SK-N-SH (cell line): Measurements from ENCODE around the gene SBF2. TPM values are rescaled to one million over a fixed set of nuclear protein-coding genes. Genes with fewer than 3 reads are reported as not detected.

ENCODE experiments used
- CTCF ChIA-PET: fragments of 300-600, 350-600 bp; formaldehyde crosslinking; extraction: SDS; loops from one replicate; lab custom pipeline; 2021; lab: Yijun Ruan, JAX
- POLR2A ChIA-PET: fragments of 350-600 bp; sonication (Branson Sonifier 250); formaldehyde crosslinking; extraction: SDS; loops from one replicate; lab custom pipeline; 2020; ENCODE audit warnings: antibody characterized with exemption, inconsistent platforms; lab: Yijun Ruan, JAX
- DNase-seq: peaks from one replicate; pipeline ENCODE4 v3.0.0; 2012
- H2AFZ ChIP-seq: fragments of 200-600 bp; sonication (generic); 2 replicates; pipeline ENCODE4 v1.8.1; 2016; ENCODE audit warnings: antibody characterized with exemption, mild to moderate bottlenecking, low read depth
- H3F3A ChIP-seq: fragments of 200-600 bp; sonication (generic); replicated peaks from 2 replicates; pipeline ENCODE3; 2016; ENCODE audit warnings: antibody characterized with exemption, mild to moderate bottlenecking; ENCODE audit not compliant: insufficient read depth
- H3K27ac ChIP-seq, 2 experiments: fragments of 200-500 bp in 1 of 2; fragments of 200-600 bp in 1 of 2; sonication (Bioruptor generic) in 1 of 2; sonication (generic), shearing (Covaris generic) in 1 of 2; 2 replicates each; pipeline versions ENCODE4 v1.5.1 to v1.6.1; 2014 to 2016; ENCODE audit warnings: low read depth in 2 of 2, inconsistent platforms in 1 of 2, low read length in 1 of 2, mild to moderate bottlenecking in 1 of 2, mixed read lengths in 1 of 2
- H3K27me3 ChIP-seq: fragments of 200-600 bp; sonication (generic), shearing (Covaris generic); 2 replicates; pipeline ENCODE4 v1.6.1; 2016; ENCODE audit warnings: mixed run types; ENCODE audit not compliant: insufficient read depth
- H3K36me3 ChIP-seq, 2 experiments: fragments of 200-500 bp in 1 of 2; fragments of 200-600 bp in 1 of 2; sonication (Bioruptor generic) in 1 of 2; sonication (generic) in 1 of 2; replicated peaks in 1 of 2; 2 replicates each; pipeline versions ENCODE3 to v1.5.1; 2014 to 2016; ENCODE audit warnings: low read length in 1 of 2, mild to moderate bottlenecking in 1 of 2; ENCODE audit not compliant: insufficient read depth in 2 of 2, control insufficient read depth in 1 of 2
- H3K4me1 ChIP-seq, 2 experiments: fragments of 200-500 bp in 1 of 2; fragments of 200-600 bp in 1 of 2; sonication (Bioruptor generic) in 1 of 2; sonication (generic), shearing (Covaris generic) in 1 of 2; 2 replicates each; pipeline versions ENCODE4 v1.5.1 to v1.6.1; 2014 to 2016; ENCODE audit warnings: low read depth in 1 of 2, low read length in 1 of 2, mixed run types in 1 of 2; ENCODE audit not compliant: insufficient read depth in 2 of 2, control insufficient read depth in 1 of 2
- H3K4me2 ChIP-seq: fragments of 200-600 bp; sonication (generic), shearing (Covaris generic); 2 replicates; pipeline ENCODE4 v1.6.1; 2017; ENCODE audit warnings: mixed run types
- H3K4me3 ChIP-seq, 2 experiments: fragments of 200-500 bp in 1 of 2; fragments of 200-600 bp in 1 of 2; sonication (Bioruptor generic) in 1 of 2; sonication (generic), shearing (Covaris generic) in 1 of 2; 2 replicates each; pipeline versions ENCODE4 v1.5.1 to v1.8.1; 2014 to 2016; ENCODE audit warnings: low read depth in 2 of 2, inconsistent platforms in 1 of 2, low read length in 1 of 2, mild to moderate bottlenecking in 1 of 2, mixed read lengths in 1 of 2, moderate library complexity in 1 of 2
- H3K79me2 ChIP-seq: fragments of 200-600 bp; sonication (generic); 2 replicates; pipeline ENCODE4 v1.8.1; 2017; ENCODE audit warnings: mild to moderate bottlenecking; ENCODE audit not compliant: insufficient read depth
- H3K9ac ChIP-seq: fragments of 200-600 bp; sonication (generic); 2 replicates; pipeline ENCODE4 v1.6.1; 2017; ENCODE audit warnings: mixed run types
- H3K9me2 ChIP-seq: fragments of 200-600 bp; sonication (generic); 2 replicates; pipeline ENCODE4 v1.6.1; 2017; ENCODE audit warnings: mixed run types
- H3K9me3 ChIP-seq: fragments of 200-600 bp; sonication (generic); 2 replicates; pipeline ENCODE4 v1.6.1; 2017; ENCODE audit warnings: mixed run types, mild to moderate bottlenecking, moderate library complexity
- H4K20me1 ChIP-seq: fragments of 200-600 bp; sonication (generic); 2 replicates; pipeline ENCODE4 v1.6.1; 2017; ENCODE audit warnings: mild to moderate bottlenecking, mixed run types; ENCODE audit not compliant: insufficient read depth
- CHD2 ChIP-seq: fragments of 150-350 bp; IDR thresholded peaks from 2 replicates; pipeline ENCODE4 v1.6.1; 2018; ENCODE audit warnings: low read length; ENCODE audit not compliant: partially characterized antibody
- CTCF ChIP-seq: fragments of 200-600 bp; sonication (generic); IDR thresholded peaks from 2 replicates; pipeline ENCODE4 v1.6.1; 2017; ENCODE audit warnings: antibody characterized with exemption, mild to moderate bottlenecking, moderate library complexity
- EP300 ChIP-seq, 2 experiments: IDR thresholded peaks; 2 replicates each; pipeline versions ENCODE4 v1.4.0 to v1.6.1; 2012; ENCODE audit warnings: borderline replicate concordance in 1 of 2, low read depth in 1 of 2, low read length in 1 of 2
- GATA2 ChIP-seq: sonication (generic); formaldehyde crosslinking; IDR thresholded peaks from 2 replicates; pipeline ENCODE4 v1.5.0; 2020; ENCODE audit warnings: mild to moderate bottlenecking, missing genetic modification reagents
- JUND ChIP-seq: IDR thresholded peaks from 2 replicates; pipeline ENCODE4 v1.4.0; 2012
- MEF2A ChIP-seq: IDR thresholded peaks from 2 replicates; pipeline ENCODE4 v1.4.0; 2012; ENCODE audit warnings: low read depth, borderline replicate concordance
- MXI1 ChIP-seq: IDR thresholded peaks from 2 replicates; pipeline ENCODE4 v1.6.1; 2012; ENCODE audit warnings: mild to moderate bottlenecking, low read depth, low read length, improper control_type of control experiment
- NRF1 ChIP-seq: IDR thresholded peaks from 2 replicates; pipeline ENCODE4 v1.6.1; 2012; ENCODE audit warnings: low read depth, mild to moderate bottlenecking, low read length
- RCOR1 ChIP-seq: fragments of 150-350 bp; IDR thresholded peaks from 2 replicates; pipeline ENCODE4 v1.6.1; 2017; ENCODE audit warnings: antibody characterized with exemption, low read length
- REST ChIP-seq: IDR thresholded peaks from 2 replicates; pipeline ENCODE4 v1.6.1; 2012; ENCODE audit warnings: mild to moderate bottlenecking, low read depth, low read length, moderate library complexity
- RFX5 ChIP-seq: IDR thresholded peaks from 2 replicates; pipeline ENCODE4 v1.6.1; 2012; ENCODE audit warnings: mild to moderate bottlenecking, improper control_type of control experiment, low read length
- SMC3 ChIP-seq: IDR thresholded peaks from 2 replicates; pipeline ENCODE4 v1.6.1; 2012; ENCODE audit warnings: low read depth, low read length, improper control_type of control experiment
- TAF1 ChIP-seq: IDR thresholded peaks from 2 replicates; pipeline ENCODE4 v1.6.1; 2012; ENCODE audit warnings: low read depth, mild to moderate bottlenecking, low read length, moderate library complexity, borderline replicate concordance
- TEAD4 ChIP-seq: IDR thresholded peaks from 2 replicates; pipeline ENCODE4 v1.4.0; 2012; ENCODE audit warnings: mild to moderate bottlenecking, borderline replicate concordance; ENCODE audit not compliant: insufficient read depth
- USF1 ChIP-seq: IDR thresholded peaks from 2 replicates; pipeline ENCODE4 v1.4.0; 2012; ENCODE audit warnings: low read depth, borderline replicate concordance
- YY1 ChIP-seq: IDR thresholded peaks from 2 replicates; pipeline ENCODE4 v1.4.0; 2012; ENCODE audit warnings: low read depth, mild to moderate bottlenecking
- WGBS: methylation state at CpG from one replicate; pipeline ENCODE4 v1.1.6; 2017; ENCODE audit warnings: low lambda C conversion rate; 5-methylcytosine and 5-hydroxymethylcytosine counted together
- polyA plus RNA-seq, 3 experiments: library from polyadenylated mRNA; depleted of rRNA; stranded (reverse); fragments of >200 nt; gene quantifications; 2 replicates each; pipeline ENCODE4 v1.2.3, GENCODE V29; 2012

The SBF2 gene
- polyA plus RNA-seq, 1 of the 3 experiments (the other 2 are of a cell fraction): 23.0 TPM

- no peak overlapping the region for H3K27ac ChIP-seq
- no peaks in the 10 kb centered on the region for H3K4me1 ChIP-seq
- ChIA-PET CTCF (interaction anchor here (0.9 kb wide), 1 partner anchor 208 kb away, joined by 4 read pairs; no protein-coding TSS in a partner anchor), POLR2A (no interaction called here)
- H2AFZ ChIP-seq: no peak overlapping the region
- no peaks in the 10 kb centered on the region for H4K20me1 ChIP-seq
- TF ChIP-seq TAF1: no peak
- no peak overlapping the region for H3K9ac ChIP-seq
- no peak for DNase-seq
- H3K9me3 ChIP-seq: no peaks in the 10 kb centered on the region
- H3K27me3 ChIP-seq: no peaks in the 10 kb centered on the region
- H3K4me3 ChIP-seq: no peak overlapping the region
- H3K36me3 ChIP-seq: peaks cover 24 to 56% of the 10 kb centered on the region in 2 experiments
- H3K9me2 ChIP-seq: no peaks in the 10 kb centered on the region
- WGBS: 84% methylated on average over 6 of the region's 6 CpGs
- no peak overlapping the region for H3K4me2 ChIP-seq
- no peaks in the 10 kb centered on the region for H3F3A ChIP-seq
- H3K79me2 ChIP-seq: no peaks in the 10 kb centered on the region; the same call in 1 of the 2 replicates
These were observed 552.8 kb downstream of the SBF2 start for GRCh38 chr11:9741260-9741659.

- H3K9ac ChIP-seq: no peak overlapping the region
- ChIA-PET CTCF (no interaction called here), POLR2A (no interaction called here)
These were observed 553.7 kb downstream of the SBF2 start for GRCh38 chr11:9740202-9740883.

More at GRCh38 chr11:9740202-9740883, 553.7 kb downstream of the SBF2 start:
- H3K9me2 ChIP-seq: no peaks in the 10 kb centered on the region
- H3K27ac ChIP-seq: no peak overlapping the region
- no peaks in the 10 kb centered on the region; the same call in 1 of the 2 replicates for H3K79me2 ChIP-seq
- H3K4me3 ChIP-seq: no peak overlapping the region
- no peaks in the 10 kb centered on the region for H3K4me1 ChIP-seq
- 81% methylated on average over 12 of the region's 12 CpGs for WGBS
- TF ChIP-seq RCOR1: no peak
- no peak for TF ChIP-seq REST
- TF ChIP-seq TEAD4: no peak
- no peak for TF ChIP-seq YY1
- no peak for TF ChIP-seq SMC3
- TF ChIP-seq MEF2A: no peak
- TF ChIP-seq USF1: no peak
- no peak for TF ChIP-seq JUND
- TF ChIP-seq NRF1: no peak
- no peak for TF ChIP-seq CHD2
- TF ChIP-seq EP300 (IDR thresholded peaks at IDR 0.05; ENCODE audit: borderline replicate concordance in 1 of 2, low read depth in 1 of 2, low read length in 1 of 2): no peak
- no peak for TF ChIP-seq GATA2 (CRISPR knock-in tag)
- no peak for TF ChIP-seq MXI1
- TF ChIP-seq CTCF: no peak
- no peak for TF ChIP-seq RFX5
- peaks cover 27 to 58% of the 10 kb centered on the region in 2 experiments for H3K36me3 ChIP-seq
- no peak for DNase-seq
- H3K27me3 ChIP-seq: no peaks in the 10 kb centered on the region
- no peaks in the 10 kb centered on the region for H3K9me3 ChIP-seq
- H3F3A ChIP-seq: no peaks in the 10 kb centered on the region
- H3K4me2 ChIP-seq: no peak overlapping the region
- H2AFZ ChIP-seq: no peak overlapping the region
- no peaks in the 10 kb centered on the region for H4K20me1 ChIP-seq
